ENCODE data around the gene SST. TPM values are rescaled to one million over a fixed set of nuclear protein-coding genes. Genes with fewer than 3 reads are reported as not detected.

Gene SST
- 1 to 10 TPM in 1 of 4 donors, under 1 TPM in 1, not detected in 2; 0.48 to 6.0 TPM for polyA plus RNA-seq (ENCODE audit: insufficient read length in 4 of 4)

GRCh38 chr3:187669675-187670504 is at the start of gene SST:
TSS of gene SST (minus strand) at chr3:187670394. CDS start at chr3:187670291, 103 bp downstream.
- peak; percentile 60 to 68 (median 63) for DNase-seq (ENCODE audit: low read depth in 4 of 4, low spot score in 3 of 4)

DNA sequence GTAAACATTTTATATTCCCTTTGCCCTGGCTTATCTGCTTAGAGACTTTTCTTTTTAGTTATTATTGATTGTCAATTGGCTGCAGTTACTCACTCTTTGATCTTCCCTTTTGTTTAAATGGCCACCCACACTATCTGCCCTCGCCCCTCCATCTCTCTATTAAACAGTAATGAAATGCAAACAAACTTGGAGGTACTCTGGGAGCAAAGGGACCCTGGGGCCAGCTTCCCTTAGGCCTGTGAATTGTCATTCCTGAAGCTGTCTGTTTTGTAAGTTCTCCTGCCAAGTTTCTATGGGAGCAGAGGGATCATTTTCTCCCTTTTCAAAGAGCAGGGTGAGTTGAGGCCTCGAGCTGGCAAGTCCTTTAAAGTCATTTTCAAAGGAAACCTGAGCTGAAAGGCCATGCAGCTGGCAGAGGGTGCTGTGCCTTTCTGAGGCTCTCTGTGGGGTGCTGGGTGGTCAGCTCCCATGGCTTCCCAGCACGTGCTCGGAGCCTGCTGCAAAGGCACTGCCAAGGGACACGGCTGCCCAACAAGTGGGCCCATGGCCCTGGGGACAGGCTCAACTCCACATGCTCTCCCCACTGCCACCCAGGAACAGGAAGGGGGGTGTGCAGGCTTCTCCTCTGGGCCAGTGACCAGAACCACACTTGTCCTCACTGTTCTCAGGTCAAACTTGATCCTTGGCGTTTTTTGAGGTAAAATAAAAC is 49.6 kb upstream of the SST start:
- no peak for DNase-seq (ENCODE audit: low read depth in 4 of 4, low spot score in 3 of 4)

- DNase-seq (ENCODE audit: low read depth in 4 of 4, low spot score in 3 of 4), result no peak
These were observed 48.6 kb upstream of the SST start for GRCh38 chr3:187718802-187719201.

- DNase-seq (ENCODE audit: low read depth in 4 of 4, low spot score in 3 of 4), result no peak
These were observed 47.4 kb upstream of the SST start for GRCh38 chr3:187717572-187717971.

DNA sequence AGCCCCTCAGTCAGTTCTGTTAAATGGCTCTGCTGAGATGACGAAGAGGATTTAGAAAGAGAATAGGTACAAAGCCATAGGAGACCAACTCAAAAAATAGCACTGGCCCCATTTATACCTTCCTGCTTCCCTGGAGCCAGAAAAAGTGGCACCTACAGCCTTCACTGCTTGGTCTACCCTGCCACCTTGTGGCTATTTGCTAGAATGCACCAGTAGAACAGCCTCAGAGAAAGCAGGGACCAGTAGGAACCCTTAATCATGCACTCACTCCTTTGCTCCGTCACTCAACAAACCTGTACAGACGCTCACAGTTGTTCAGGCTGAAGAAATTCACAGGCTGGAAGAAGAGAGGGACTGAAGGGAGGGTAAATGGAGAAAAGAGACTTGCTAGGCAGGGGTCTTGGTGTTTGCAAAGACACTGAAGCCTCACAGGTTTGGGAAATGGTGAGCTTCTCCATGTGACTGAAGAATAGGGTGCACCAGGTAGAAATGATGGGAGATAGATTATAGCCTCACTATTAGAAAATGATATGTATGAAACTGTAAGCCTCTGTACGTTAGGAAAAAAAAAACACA is 44.3 kb upstream of the SST start:
- DNase-seq (ENCODE audit: low read depth in 4 of 4, low spot score in 3 of 4), result peak; percentile 41 to 65 (median 56)

GRCh38 chr3:187713504-187713903 is 43.3 kb upstream of the SST start:
- DNase-seq (ENCODE audit: low read depth in 4 of 4, low spot score in 3 of 4), result no peak

- no peak for DNase-seq (ENCODE audit: low read depth in 4 of 4, low spot score in 3 of 4)
These were observed 39.0 kb upstream of the SST start for GRCh38 chr3:187709155-187709554.

DNA sequence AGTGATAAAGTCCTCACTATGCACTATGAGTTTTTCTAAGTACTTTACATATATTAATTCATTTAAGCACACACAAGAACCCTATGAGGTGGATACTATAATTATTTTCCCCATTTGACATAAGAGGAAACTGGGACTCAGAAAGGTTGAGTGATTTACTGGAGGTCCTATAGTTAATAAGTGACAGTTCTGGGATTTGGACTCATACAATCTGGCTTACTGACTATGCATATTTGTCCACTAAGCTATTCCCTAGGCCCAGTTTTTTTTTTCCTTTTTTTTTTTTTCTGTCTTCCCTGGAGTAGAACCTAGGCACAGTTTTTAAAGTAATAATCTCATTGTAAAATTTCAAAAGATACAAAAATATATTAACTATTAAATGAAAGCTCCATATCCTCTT is 38.5 kb upstream of the SST start:
- DNase-seq (ENCODE audit: low read depth in 4 of 4, low spot score in 3 of 4), result no peak

GRCh38 chr3:187706971-187707370 is 36.8 kb upstream of the SST start:
- DNase-seq (ENCODE audit: low read depth in 4 of 4, low spot score in 3 of 4), result no peak

- no peak for DNase-seq (ENCODE audit: low read depth in 4 of 4, low spot score in 3 of 4)
These were observed 35.0 kb upstream of the SST start for GRCh38 chr3:187705164-187705563.

GRCh38 chr3:187702507-187703033 is 32.4 kb upstream of the SST start, which contains the start of gene RTP2:
TSS of gene RTP2 (minus strand) at chr3:187702557. CDS start at chr3:187702128, 429 bp downstream.
- no peak for DNase-seq (ENCODE audit: low read depth in 4 of 4, low spot score in 3 of 4)

- DNase-seq (ENCODE audit: low read depth in 4 of 4, low spot score in 3 of 4), result no peak
These were observed 30.1 kb upstream of the SST start for GRCh38 chr3:187700249-187700648.

GRCh38 chr3:187698499-187699399 is 28.6 kb upstream of the SST start:
- DNase-seq (ENCODE audit: low read depth in 4 of 4, low spot score in 3 of 4), result no peak

GRCh38 chr3:187696021-187696420 is 25.8 kb upstream of the SST start:
- DNase-seq (ENCODE audit: low read depth in 4 of 4, low spot score in 3 of 4), result no peak

- no peak for DNase-seq (ENCODE audit: low read depth in 4 of 4, low spot score in 3 of 4)
These were observed 25.3 kb upstream of the SST start for GRCh38 chr3:187695449-187695848.

DNA sequence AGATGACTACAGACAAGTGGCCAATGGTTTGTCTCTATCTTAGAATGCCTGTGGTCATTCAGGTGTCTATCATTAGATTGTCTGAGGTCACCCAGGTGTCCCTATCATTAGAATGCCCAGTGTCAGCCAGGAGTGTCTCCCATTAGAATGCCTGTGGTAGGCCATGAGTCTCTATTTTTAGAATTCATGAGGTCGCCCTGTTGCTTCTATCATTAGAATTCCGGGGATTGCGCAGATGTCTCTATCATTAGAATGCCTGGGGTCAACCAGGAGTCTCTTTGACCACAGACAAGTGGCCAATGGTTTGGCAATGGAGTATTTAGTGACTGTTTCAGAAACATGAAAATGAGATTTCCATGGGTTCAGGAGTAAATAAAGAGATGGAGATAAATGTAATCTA is 24.6 kb upstream of the SST start:
- no peak for DNase-seq (ENCODE audit: low read depth in 4 of 4, low spot score in 3 of 4)

- DNase-seq (ENCODE audit: low read depth in 4 of 4, low spot score in 3 of 4), result no peak
These were observed 23.2 kb upstream of the SST start for GRCh38 chr3:187693431-187693830.

GRCh38 chr3:187689984-187690383 is 19.8 kb upstream of the SST start:
- DNase-seq (ENCODE audit: low read depth in 4 of 4, low spot score in 3 of 4), result no peak

DNA sequence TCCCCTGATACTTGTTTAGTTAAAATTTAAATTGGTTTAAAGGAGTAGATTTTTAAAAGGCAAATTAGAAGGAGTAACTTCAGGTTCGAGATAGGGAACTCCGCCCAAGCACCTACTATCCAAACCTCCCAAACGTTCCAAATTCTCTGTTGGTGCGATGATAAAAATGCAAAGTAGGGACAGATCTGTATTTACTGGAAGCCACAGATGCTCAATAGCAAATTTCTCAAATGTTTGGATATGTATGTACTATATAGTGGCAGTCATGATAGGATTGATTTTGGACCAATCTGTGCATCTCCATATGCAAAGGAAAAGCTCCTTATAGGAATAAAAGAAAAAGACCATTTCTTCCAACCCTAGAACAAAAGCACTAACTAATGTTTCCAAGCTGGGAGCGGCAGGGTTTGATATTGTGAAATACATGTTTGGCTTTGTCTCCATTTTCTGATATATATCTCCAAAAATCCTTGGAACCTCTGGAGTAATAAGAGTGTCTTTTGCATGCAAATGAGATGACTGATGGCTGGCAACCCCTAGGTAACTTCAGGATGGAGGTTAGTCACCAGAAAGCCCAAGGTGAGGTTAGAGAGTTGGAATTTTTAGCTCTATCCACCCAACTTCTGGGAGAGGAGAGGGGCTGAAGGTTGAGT is 16.6 kb upstream of the SST start:
- no peak for DNase-seq (ENCODE audit: low read depth in 4 of 4, low spot score in 3 of 4)

DNA sequence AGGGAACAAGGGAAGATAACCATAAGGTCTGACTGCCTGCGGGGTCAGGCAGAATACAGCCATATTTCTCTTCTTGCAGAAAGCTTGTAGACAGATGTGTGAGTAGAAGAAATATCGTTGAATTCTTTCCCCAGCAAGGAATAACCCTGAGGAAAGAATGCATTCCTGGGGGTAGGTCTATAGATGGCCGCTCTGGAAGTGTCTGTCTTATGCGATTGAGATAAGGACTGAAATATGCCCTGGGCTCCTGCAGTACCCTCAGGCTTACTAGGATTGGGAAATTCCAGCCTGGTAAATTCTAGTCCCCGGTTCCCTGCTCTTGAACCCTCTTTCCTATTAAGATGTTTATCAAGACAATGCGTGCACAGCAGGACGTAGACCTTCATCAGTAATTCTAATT is 15.8 kb upstream of the SST start:
- no peak for DNase-seq (ENCODE audit: low read depth in 4 of 4, low spot score in 3 of 4)
